GM12878 (cell line): ENCODE measurements around the gene KIF2C. TPM values are rescaled to one million over a fixed set of nuclear protein-coding genes. Genes with fewer than 3 reads are reported as not detected.

Experiments
- CHD2 ChIP-seq: IDR thresholded peaks from 2 replicates; pipeline ENCODE4 v1.6.1; 2011; ENCODE audit warnings: low read depth, low read length, improper control_type of control experiment, borderline replicate concordance
- CUX1 ChIP-seq: IDR thresholded peaks from 2 replicates; pipeline ENCODE4 v1.6.1; 2012; ENCODE audit warnings: improper control_type of control experiment, low read depth, low read length; ENCODE audit not compliant: insufficient replicate concordance
- E2F4 ChIP-seq: IDR thresholded peaks from 2 replicates; pipeline ENCODE4 v1.6.1; 2012; ENCODE audit warnings: low read depth, low read length, improper control_type of control experiment
- E2F8 ChIP-seq: fragments of 450-650 bp; IDR thresholded peaks from 2 replicates; pipeline ENCODE4 v1.6.1; 2018; ENCODE audit warnings: mild to moderate bottlenecking, low read depth, moderate library complexity; ENCODE audit not compliant: partially characterized antibody
- EGR1 ChIP-seq, 2 experiments: IDR thresholded peaks; 1 replicate in 1 of 2; 2 replicates in 1 of 2; pipeline ENCODE4 v1.6.1; 2011 to 2012; ENCODE audit warnings: low read depth in 2 of 2, low read length in 2 of 2, borderline replicate concordance in 1 of 2, mild to moderate bottlenecking in 1 of 2, moderate library complexity in 1 of 2
- HDAC6 ChIP-seq: fragments of 200-600 bp; sonication (generic); IDR thresholded peaks from one replicate; pipeline ENCODE4 v1.8.0; 2017; ENCODE audit warnings: antibody characterized with exemption; ENCODE audit not compliant: unreplicated experiment
- IRF3 ChIP-seq: fragments of 450-650 bp; IDR thresholded peaks from 2 replicates; pipeline ENCODE4 v1.6.1; 2014; ENCODE audit warnings: mild to moderate bottlenecking
- MEF2A ChIP-seq: IDR thresholded peaks from 2 replicates; pipeline ENCODE4 v1.6.1; 2011; ENCODE audit warnings: low read depth, mild to moderate bottlenecking, low read length, moderate library complexity; ENCODE audit not compliant: insufficient read depth
- NR2F1 ChIP-seq: fragments of 450-650 bp; conservative IDR thresholded peaks from 2 replicates; pipeline ENCODE4 v1.6.1; 2017; ENCODE audit warnings: mild to moderate bottlenecking
- PAX5 ChIP-seq: IDR thresholded peaks from 2 replicates; pipeline ENCODE4 v1.6.1; 2011; ENCODE audit warnings: low read depth, low read length, borderline replicate concordance
- POLR2A ChIP-seq: IDR thresholded peaks from 2 replicates; pipeline ENCODE4 v1.6.1; 2011; ENCODE audit warnings: low read depth, mild to moderate bottlenecking, low read length
- PRDM15 ChIP-seq: fragments of 450-650 bp; formaldehyde crosslinking; IDR thresholded peaks from 2 replicates; pipeline ENCODE4 v1.4.0; 2020; ENCODE audit warnings: mild to moderate bottlenecking, moderate library complexity
- polyA plus RNA-seq, 11 experiments: library from polyadenylated mRNA; depleted of rRNA in 4 of 11; unstranded in 6 of 11; stranded (reverse) in 5 of 11; fragments of >200 nt; fragmentation: Nextera tagmentation in 4 of 11; fragmentation: Illumina TruSeq in 1 of 11; extraction: Ambion mirVana in 4 of 11; extraction: Trizol in 1 of 11; gene quantifications; 1 replicate in 1 of 11; 2 replicates in 10 of 11; pipeline versions ENCODE4 v1.2.1 to v1.2.3, GENCODE V29; 2011 to 2016; ENCODE audit warnings: inconsistent platforms in 2 of 11, missing spikeins in 2 of 11, low read depth in 1 of 11
- total RNA-seq, 4 experiments: library from RNA; depleted of rRNA in 3 of 4; stranded (reverse); fragments of >200 nt in 3 of 4; fragmentation: Illumina TruSeq in 1 of 4; extraction: Trizol in 1 of 4; gene quantifications; 2 replicates each; pipeline versions ENCODE4 v1.2.1 to v1.2.3, GENCODE V29; 2013 to 2021

KIF2C gene
- total and polyA plus RNA-seq, 10 of the 15 experiments (the other 5 are each of a cell fraction or from before 2014, with no cell fraction given) = 42.3 to 104 (median 83.8) TPM

GRCh38 chr1:44807364-44808062 lies 67.9 kb downstream of the KIF2C start (continued):
- TF ChIP-seq HDAC6 (no peak), CUX1 (no peak), POLR2A (no peak; the same call in none of the 2 replicates), PAX5 (0 out of 2 replicates have a peak, but pooled peaks have one; percentile 26), IRF3 (no peak), E2F4 (no peak), CHD2 (peak; percentile 67; the same call in 1 of the 2 replicates), MEF2A (0 out of 2 replicates have a peak, but pooled peaks have one; percentile 28), PRDM15 (CRISPR knock-in tag) (0 out of 2 replicates have a peak, but pooled peaks have one; percentile 28), EGR1 (IDR thresholded peaks at IDR 0.05; ENCODE audit: borderline replicate concordance in 1 of 2, low read depth in 2 of 2, low read length in 2 of 2) (peak in 1 of 2 experiments; percentile 86; a peak in 2 of 3 replicates), NR2F1 (no peak; the same call in 1 of the 2 replicates), E2F8 (peak; percentile 43)
